Measurements from ENCODE around the gene POC1A.

DNA sequence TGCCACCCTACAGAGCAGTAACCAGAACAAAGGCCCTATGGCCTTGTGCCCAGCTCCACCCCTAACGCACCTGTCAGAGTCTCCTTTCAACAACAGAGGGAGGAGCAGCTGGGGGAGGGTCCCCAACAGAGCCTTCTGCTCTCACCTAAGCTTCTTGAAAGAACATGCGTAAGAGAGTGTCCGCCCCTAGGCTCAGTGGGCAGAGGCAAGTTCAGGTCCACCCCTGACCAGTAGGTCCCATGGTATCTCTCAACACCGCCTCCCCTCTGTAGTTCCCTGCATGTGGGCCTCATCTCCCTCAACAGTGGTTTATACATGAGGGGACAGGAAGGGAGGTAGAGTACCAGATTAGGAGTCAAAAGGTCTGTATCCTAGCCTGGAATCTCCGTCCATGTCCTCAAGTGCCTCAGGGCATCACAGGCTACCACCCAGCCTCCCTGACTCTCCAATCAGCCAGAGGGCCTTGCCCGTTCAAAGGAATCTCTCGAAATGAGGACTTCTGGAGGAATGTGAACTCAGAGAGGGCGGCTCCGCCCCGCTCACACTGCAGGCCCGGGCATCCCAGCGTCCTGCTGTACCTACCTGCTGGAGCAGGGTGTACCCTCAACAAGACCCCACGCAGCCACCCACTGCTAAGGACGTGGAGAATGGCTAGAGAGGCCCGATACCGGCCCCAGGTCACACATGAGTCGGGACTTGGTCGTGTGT is 680 bp downstream of the POC1A start:
- TF ChIP-seq CTCF (IDR thresholded peaks at IDR 0.05; ENCODE audit: control extremely low read depth in 1 of 3, insufficient read depth in 1 of 3, low read depth in 1 of 3, low read length in 3 of 3) = no peak
- TF ChIP-seq YY1 (IDR thresholded peaks at IDR 0.05; ENCODE audit: low read depth, low read length) = no peak; the same call in 1 of the 2 replicates
- peak; percentile 54; the same call in 1 of the 2 replicates for TF ChIP-seq POLR2AphosphoS5 (IDR thresholded peaks at IDR 0.05; ENCODE audit: low read depth, low read length)
- no peak for TF ChIP-seq TAF1 (IDR thresholded peaks at IDR 0.05; ENCODE audit: low read depth, low read length)
- TF ChIP-seq CEBPB (IDR thresholded peaks at IDR 0.05; ENCODE audit: low read depth, low read length) = no peak
- no peak for TF ChIP-seq MAX (IDR thresholded peaks at IDR 0.05)
- TF ChIP-seq SP1 (IDR thresholded peaks at IDR 0.05; ENCODE audit: low read depth, low read length) = no peak
- TF ChIP-seq EZH2 (IDR thresholded peaks at IDR 0.05; ENCODE audit: low read depth, low read length, severe bottlenecking) = no peak
- no peak for TF ChIP-seq EP300 (IDR thresholded peaks at IDR 0.05; ENCODE audit: borderline replicate concordance in 1 of 2, low read depth in 2 of 2, low read length in 2 of 2)

Measured in H1 (cell line).